ENCODE data around the gene STAB1.
A peak's percentile ranks its signal among the peaks of the same experiment; 100 is the strongest.

The STAB1 gene

GRCh38 chr3:52492059-52492458 is 3.1 kb upstream of the STAB1 start:
- Histone ChIP-seq H3K4me2 (ENCODE audit: insufficient read depth, low read length) (no peak overlapping the region), H4K20me1 (ENCODE audit: insufficient read depth, low read length) (peaks cover 15% of the 10 kb centered on the region), H2AFZ (ENCODE audit: low read depth, low read length) (no peak overlapping the region), H3K9me3 (ENCODE audit: insufficient read depth, low read length, severe bottlenecking) (no peaks in the 10 kb centered on the region), H3K27me3 (ENCODE audit: insufficient read depth, low read length, poor library complexity) (no peaks in the 10 kb centered on the region), H3K4me3 (ENCODE audit: low read depth in 1 of 2, low read length in 2 of 2) (no peak overlapping the region), H3K79me2 (ENCODE audit: insufficient read depth, low read length) (no peaks in the 10 kb centered on the region), H3K4me1 (ENCODE audit: insufficient read depth, low read length) (no peaks in the 10 kb centered on the region), H3K27ac (ENCODE audit: low read length) (no peak overlapping the region), H3K36me3 (ENCODE audit: insufficient read depth, low read length) (peaks cover 63% of the 10 kb centered on the region), H3K9ac (ENCODE audit: low read depth, low read length) (no peak overlapping the region)
- ATAC-seq (ENCODE audit: insufficient read depth, low read depth), result no peak
- no peak for TF ChIP-seq EZH2 (IDR thresholded peaks at IDR 0.05; ENCODE audit: borderline replicate concordance, low read depth, low read length, severe bottlenecking)
- no peak for TF ChIP-seq CTCF (IDR thresholded peaks at IDR 0.05; ENCODE audit: borderline replicate concordance, extremely low read depth, low read length, poor library complexity, severe bottlenecking)
- no peak for DNase-seq

- no peaks in the 10 kb centered on the region for H3K79me2 ChIP-seq (ENCODE audit: insufficient read depth, low read length)
- ATAC-seq (ENCODE audit: insufficient read depth, low read depth), result no peak
Measured at GRCh38 chr3:52493232-52494017, 1.7 kb upstream of the STAB1 start.

GRCh38 chr3:52494445-52494844 is 693 bp upstream of the STAB1 start:
- no peak overlapping the region for H3K4me3 ChIP-seq (ENCODE audit: low read depth in 1 of 2, low read length in 2 of 2)
- no peaks in the 10 kb centered on the region for H3K79me2 ChIP-seq (ENCODE audit: insufficient read depth, low read length)
- no peak overlapping the region for H3K27ac ChIP-seq (ENCODE audit: low read length)
- DNase-seq, result no peak
- H3K4me2 ChIP-seq (ENCODE audit: insufficient read depth, low read length), result no peak overlapping the region
- H3K9ac ChIP-seq (ENCODE audit: low read depth, low read length), result no peak overlapping the region
- no peaks in the 10 kb centered on the region for H3K9me3 ChIP-seq (ENCODE audit: insufficient read depth, low read length, severe bottlenecking)
- H3K27me3 ChIP-seq (ENCODE audit: insufficient read depth, low read length, poor library complexity), result no peaks in the 10 kb centered on the region
- H4K20me1 ChIP-seq (ENCODE audit: insufficient read depth, low read length), result peaks cover 12% of the 10 kb centered on the region
- TF ChIP-seq EZH2 (IDR thresholded peaks at IDR 0.05; ENCODE audit: borderline replicate concordance, low read depth, low read length, severe bottlenecking) (no peak), CTCF (IDR thresholded peaks at IDR 0.05; ENCODE audit: borderline replicate concordance, extremely low read depth, low read length, poor library complexity, severe bottlenecking) (no peak)
- no peaks in the 10 kb centered on the region for H3K4me1 ChIP-seq (ENCODE audit: insufficient read depth, low read length)
- H2AFZ ChIP-seq (ENCODE audit: low read depth, low read length), result no peak overlapping the region
- peaks cover 42% of the 10 kb centered on the region for H3K36me3 ChIP-seq (ENCODE audit: insufficient read depth, low read length)
- ATAC-seq (ENCODE audit: insufficient read depth, low read depth), result 0 out of 3 replicates have a peak, but pooled peaks have one; percentile 12

More at GRCh38 chr3:52493232-52494017, 1.7 kb upstream of the STAB1 start:
- no peak overlapping the region for H3K9ac ChIP-seq (ENCODE audit: low read depth, low read length)
- DNase-seq, result no peak
- no peak overlapping the region for H3K27ac ChIP-seq (ENCODE audit: low read length)
- no peaks in the 10 kb centered on the region for H3K9me3 ChIP-seq (ENCODE audit: insufficient read depth, low read length, severe bottlenecking)
- no peaks in the 10 kb centered on the region for H3K27me3 ChIP-seq (ENCODE audit: insufficient read depth, low read length, poor library complexity)
- H3K4me2 ChIP-seq (ENCODE audit: insufficient read depth, low read length), result no peak overlapping the region
- TF ChIP-seq CTCF (IDR thresholded peaks at IDR 0.05; ENCODE audit: borderline replicate concordance, extremely low read depth, low read length, poor library complexity, severe bottlenecking), result no peak
- no peak for TF ChIP-seq EZH2 (IDR thresholded peaks at IDR 0.05; ENCODE audit: borderline replicate concordance, low read depth, low read length, severe bottlenecking)
- H3K4me3 ChIP-seq (ENCODE audit: low read depth in 1 of 2, low read length in 2 of 2), result no peak overlapping the region
- H2AFZ ChIP-seq (ENCODE audit: low read depth, low read length), result no peak overlapping the region
- H3K36me3 ChIP-seq (ENCODE audit: insufficient read depth, low read length), result peaks cover 51% of the 10 kb centered on the region
- H3K4me1 ChIP-seq (ENCODE audit: insufficient read depth, low read length), result no peaks in the 10 kb centered on the region
- peaks cover 15% of the 10 kb centered on the region for H4K20me1 ChIP-seq (ENCODE audit: insufficient read depth, low read length)
